ENCODE data around the gene SMC4.

DNA sequence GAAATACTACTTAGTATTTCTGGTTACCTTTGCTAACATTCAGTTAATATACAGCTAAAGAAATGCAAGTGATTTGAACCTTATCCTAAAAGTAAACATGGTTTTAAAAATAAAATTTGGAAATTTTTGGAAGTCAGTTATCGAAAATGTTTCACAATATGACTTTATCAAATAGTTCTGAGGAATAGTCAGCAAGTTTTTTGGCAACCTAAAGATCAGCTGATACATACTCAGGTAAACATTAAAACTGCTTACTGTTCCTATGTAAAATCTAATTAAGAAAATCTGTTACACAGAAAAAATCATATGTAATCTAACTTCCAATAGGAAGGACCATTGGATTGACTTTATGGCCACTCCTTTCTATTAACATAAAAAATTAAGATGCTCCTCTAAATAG, 24.5 kb upstream of the SMC4 start:
- TF ChIP-seq, protein P1, sequence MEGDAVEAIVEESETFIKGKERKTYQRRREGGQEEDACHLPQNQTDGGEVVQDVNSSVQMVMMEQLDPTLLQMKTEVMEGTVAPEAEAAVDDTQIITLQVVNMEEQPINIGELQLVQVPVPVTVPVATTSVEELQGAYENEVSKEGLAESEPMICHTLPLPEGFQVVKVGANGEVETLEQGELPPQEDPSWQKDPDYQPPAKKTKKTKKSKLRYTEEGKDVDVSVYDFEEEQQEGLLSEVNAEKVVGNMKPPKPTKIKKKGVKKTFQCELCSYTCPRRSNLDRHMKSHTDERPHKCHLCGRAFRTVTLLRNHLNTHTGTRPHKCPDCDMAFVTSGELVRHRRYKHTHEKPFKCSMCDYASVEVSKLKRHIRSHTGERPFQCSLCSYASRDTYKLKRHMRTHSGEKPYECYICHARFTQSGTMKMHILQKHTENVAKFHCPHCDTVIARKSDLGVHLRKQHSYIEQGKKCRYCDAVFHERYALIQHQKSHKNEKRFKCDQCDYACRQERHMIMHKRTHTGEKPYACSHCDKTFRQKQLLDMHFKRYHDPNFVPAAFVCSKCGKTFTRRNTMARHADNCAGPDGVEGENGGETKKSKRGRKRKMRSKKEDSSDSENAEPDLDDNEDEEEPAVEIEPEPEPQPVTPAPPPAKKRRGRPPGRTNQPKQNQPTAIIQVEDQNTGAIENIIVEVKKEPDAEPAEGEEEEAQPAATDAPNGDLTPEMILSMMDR (IDR thresholded peaks at IDR 0.05): no peak
- no peak for TF ChIP-seq POLR2A (IDR thresholded peaks at IDR 0.05)

All from testis (tissue), 2 donors.